ENCODE data around the gene EXOC7. TPM values are rescaled to one million over a fixed set of nuclear protein-coding genes. Genes with fewer than 3 reads are reported as not detected.
"Not testable (repeated sequence)": the region's sequence is repeated elsewhere in the genome, so short reads cannot be mapped to it uniquely, and the experiment has no call there.

EXOC7 gene
- total and polyA plus RNA-seq, 7 experiments from 2014 or later: 46.6 to 204 (median 121) TPM

- peak overlapping the region; percentile 82 to 97 (median 91) for H3K27ac Mint-ChIP-seq
- H3K36me3 Mint-ChIP-seq: peaks cover 15 to 39% (median 37%) of the 10 kb centered on the region in 5 donors
- peaks cover 17 to 86% (median 26%) of the 10 kb centered on the region in 3 experiments for H3K36me3 ChIP-seq (ENCODE audit: control insufficient read depth in 2 of 3, insufficient read depth in 3 of 3, low read length in 3 of 3)
- intact Hi-C loops (cut with micrococcal nuclease): no loop called here
- peak overlapping the region; percentile 52 for H3K27ac ChIP-seq (ENCODE audit: low read depth, low read length)
- CTCF ChIA-PET: interaction anchor here (0.5 to 3.0 kb wide), 6 partner anchors 13 to 294 kb away, joined by 3 to 19 read pairs (median 4); no protein-coding TSS in a partner anchor
- H3K27me3 ChIP-seq (ENCODE audit: control insufficient read depth in 2 of 2, insufficient read depth in 2 of 2, low read length in 2 of 2): no peaks in the 10 kb centered on the region
- ATAC-seq: peak; percentile 95
- H3K4me3 ChIP-seq (ENCODE audit: low read length): no peak overlapping the region
- no peaks in the 10 kb centered on the region for H3K27me3 Mint-ChIP-seq
- POLR2A ChIA-PET: interaction anchor here (0.5 to 2.3 kb wide), 10 partner anchors 7 to 355 kb away, joined by 3 to 9 read pairs (median 3); partner anchors contain the start of genes EXOC7 and MRPL38
- H3K9me3 ChIP-seq (ENCODE audit: control insufficient read depth in 2 of 3, low read length in 3 of 3): no peaks in the 10 kb centered on the region
- peak in 7 of 9 donors; percentile 28 to 76 (median 44) for DNase-seq
- no peaks in the 10 kb centered on the region for H3K4me1 ChIP-seq (ENCODE audit: control insufficient read depth in 2 of 2, insufficient read depth in 2 of 2, low read length in 2 of 2)
- H3K4me1 Mint-ChIP-seq: peaks cover 10 to 30% (median 17%) of the 10 kb centered on the region in 7 donors
- peak overlapping the region; percentile 12 to 77 (median 68) for H3K4me3 Mint-ChIP-seq
- H3K9me3 Mint-ChIP-seq: no peaks in the 10 kb centered on the region
These were observed 39.6 kb downstream of the EXOC7 start for GRCh38 chr17:76063875-76064546.

- H3K4me3 ChIP-seq (ENCODE audit: low read length); DNase-seq; H3K27ac ChIP-seq (ENCODE audit: low read depth, low read length); H3K4me1 ChIP-seq (ENCODE audit: control insufficient read depth in 2 of 2, insufficient read depth in 2 of 2, low read length in 2 of 2); H3K27me3 Mint-ChIP-seq; H3K4me3 Mint-ChIP-seq; ATAC-seq; H3K27me3 ChIP-seq (ENCODE audit: control insufficient read depth in 2 of 2, insufficient read depth in 2 of 2, low read length in 2 of 2); H3K9me3 ChIP-seq (ENCODE audit: control insufficient read depth in 2 of 3, low read length in 3 of 3); intact Hi-C loops (cut with micrococcal nuclease); H3K9me3 Mint-ChIP-seq: not testable (repeated sequence)
- Mint-ChIP-seq H3K36me3 (peaks cover 22 to 46% (median 42%) of the 10 kb centered on the region in 5 donors), H3K4me1 (peaks cover 0 to 15% (median 6%) of the 10 kb centered on the region in 7 donors), H3K27ac (peak overlapping the region in 3 of 9 donors; percentile 28 to 43 (median 36))
- H3K36me3 ChIP-seq (ENCODE audit: control insufficient read depth in 2 of 3, insufficient read depth in 3 of 3, low read length in 3 of 3): peaks cover 35 to 89% (median 43%) of the 10 kb centered on the region in 3 experiments
- CTCF ChIA-PET: interaction anchor here (0.7 to 2.4 kb wide), 3 partner anchors 42 to 339 kb away, joined by 4 to 9 read pairs (median 5); no protein-coding TSS in a partner anchor
- POLR2A ChIA-PET: interaction anchor here (1.4 kb wide), 1 partner anchor 17 kb away, joined by 3 read pairs; the partner anchor contains the start of gene GALR2
These were observed 45.3 kb downstream of the EXOC7 start for GRCh38 chr17:76058264-76058663.

- CTCF ChIA-PET: interaction anchor here (1.3 to 2.4 kb wide), 3 partner anchors 38 to 43 kb away, joined by 4 to 9 read pairs (median 5); no protein-coding TSS in a partner anchor
- intact Hi-C loops (cut with micrococcal nuclease): no loop called here
- Histone ChIP-seq H3K27me3 (ENCODE audit: control insufficient read depth in 2 of 2, insufficient read depth in 2 of 2, low read length in 2 of 2) (no peaks in the 10 kb centered on the region), H3K27ac (ENCODE audit: low read depth, low read length) (no peak overlapping the region), H3K4me3 (ENCODE audit: low read length) (no peak overlapping the region), H3K4me1 (ENCODE audit: control insufficient read depth in 2 of 2, insufficient read depth in 2 of 2, low read length in 2 of 2) (no peaks in the 10 kb centered on the region), H3K9me3 (ENCODE audit: control insufficient read depth in 2 of 3, low read length in 3 of 3) (no peaks in the 10 kb centered on the region), H3K36me3 (ENCODE audit: control insufficient read depth in 2 of 3, insufficient read depth in 3 of 3, low read length in 3 of 3) (peaks cover 35 to 89% (median 43%) of the 10 kb centered on the region in 3 experiments)
- H3K27ac Mint-ChIP-seq: peak overlapping the region in 2 of 9 donors; percentile 26 to 41
- DNase-seq (no peak), ATAC-seq (no peak)
- H3K9me3 Mint-ChIP-seq: no peaks in the 10 kb centered on the region
- POLR2A ChIA-PET: interaction anchor here (0.6 to 1.2 kb wide), 2 partner anchors 9 to 58 kb away, joined by 3 read pairs; no protein-coding TSS in a partner anchor
- peaks cover 0 to 15% (median 5%) of the 10 kb centered on the region in 7 donors for H3K4me1 Mint-ChIP-seq
- no peaks in the 10 kb centered on the region for H3K27me3 Mint-ChIP-seq
- H3K36me3 Mint-ChIP-seq: peaks cover 22 to 46% (median 43%) of the 10 kb centered on the region in 5 donors
- no peak overlapping the region for H3K4me3 Mint-ChIP-seq
These were observed 46.7 kb downstream of the EXOC7 start for GRCh38 chr17:76056882-76057281.

- Histone ChIP-seq H3K27me3 (ENCODE audit: control insufficient read depth in 2 of 2, insufficient read depth in 2 of 2, low read length in 2 of 2) (no peaks in the 10 kb centered on the region), H3K36me3 (ENCODE audit: control insufficient read depth in 2 of 3, insufficient read depth in 3 of 3, low read length in 3 of 3) (peaks cover 37 to 91% (median 37%) of the 10 kb centered on the region in 3 experiments), H3K27ac (ENCODE audit: low read depth, low read length) (no peak overlapping the region), H3K4me3 (ENCODE audit: low read length) (no peak overlapping the region), H3K9me3 (ENCODE audit: control insufficient read depth in 2 of 3, low read length in 3 of 3) (no peaks in the 10 kb centered on the region), H3K4me1 (ENCODE audit: control insufficient read depth in 2 of 2, insufficient read depth in 2 of 2, low read length in 2 of 2) (no peaks in the 10 kb centered on the region)
- intact Hi-C loops (cut with micrococcal nuclease): no loop called here
- ChIA-PET CTCF (interaction anchor here (0.6 to 1.1 kb wide), 3 partner anchors 9 to 54 kb away, joined by 3 read pairs; no protein-coding TSS in a partner anchor), POLR2A (interaction anchor here (0.7 to 1.1 kb wide), 2 partner anchors 9 to 24 kb away, joined by 3 to 5 read pairs; no protein-coding TSS in a partner anchor)
- peaks cover 25 to 54% (median 37%) of the 10 kb centered on the region in 5 donors for H3K36me3 Mint-ChIP-seq
- H3K4me1 Mint-ChIP-seq: peaks cover 9 to 31% (median 19%) of the 10 kb centered on the region in 7 donors
- ATAC-seq (no peak), DNase-seq (no peak)
- no peaks in the 10 kb centered on the region for H3K9me3 Mint-ChIP-seq
- no peaks in the 10 kb centered on the region for H3K27me3 Mint-ChIP-seq
- peak overlapping the region in 1 of 9 donors; percentile 13 for H3K27ac Mint-ChIP-seq
- no peak overlapping the region for H3K4me3 Mint-ChIP-seq
These were observed 49.5 kb downstream of the EXOC7 start for GRCh38 chr17:76054112-76054476.

GRCh38 chr17:76053246-76054111 is 50.1 kb downstream of the EXOC7 start:
- Mint-ChIP-seq H3K27me3 (no peaks in the 10 kb centered on the region), H3K36me3 (peaks cover 25 to 53% (median 32%) of the 10 kb centered on the region in 5 donors), H3K9me3 (no peaks in the 10 kb centered on the region), H3K27ac (peak overlapping the region in 4 of 9 donors; percentile 13 to 67 (median 32)), H3K4me1 (peaks cover 11 to 33% (median 25%) of the 10 kb centered on the region in 7 donors), H3K4me3 (no peak overlapping the region)
- DNase-seq (no peak), ATAC-seq (no peak)
- Histone ChIP-seq H3K36me3 (ENCODE audit: control insufficient read depth in 2 of 3, insufficient read depth in 3 of 3, low read length in 3 of 3) (peaks cover 31 to 91% (median 38%) of the 10 kb centered on the region in 3 experiments), H3K9me3 (ENCODE audit: control insufficient read depth in 2 of 3, low read length in 3 of 3) (no peaks in the 10 kb centered on the region), H3K4me1 (ENCODE audit: control insufficient read depth in 2 of 2, insufficient read depth in 2 of 2, low read length in 2 of 2) (no peaks in the 10 kb centered on the region), H3K27ac (ENCODE audit: low read depth, low read length) (no peak overlapping the region), H3K27me3 (ENCODE audit: control insufficient read depth in 2 of 2, insufficient read depth in 2 of 2, low read length in 2 of 2) (no peaks in the 10 kb centered on the region), H3K4me3 (ENCODE audit: low read length) (no peak overlapping the region)
- POLR2A ChIA-PET: interaction anchor here (0.9 to 1.1 kb wide), 2 partner anchors 12 to 23 kb away, joined by 3 read pairs; no protein-coding TSS in a partner anchor
- intact Hi-C loops (cut with micrococcal nuclease): no loop called here
- CTCF ChIA-PET: interaction anchor here (0.6 to 1.1 kb wide), 4 partner anchors 9 to 69 kb away, joined by 3 read pairs; no protein-coding TSS in a partner anchor

GRCh38 chr17:76051561-76051960 is 52.0 kb downstream of the EXOC7 start:
- Mint-ChIP-seq H3K27ac (peak overlapping the region in 2 of 9 donors; percentile 73 to 86), H3K27me3 (no peaks in the 10 kb centered on the region), H3K9me3 (no peaks in the 10 kb centered on the region), H3K4me3 (no peak overlapping the region), H3K36me3 (peaks cover 22 to 50% (median 27%) of the 10 kb centered on the region in 5 donors), H3K4me1 (peaks cover 11 to 39% (median 32%) of the 10 kb centered on the region in 7 donors)
- no peaks in the 10 kb centered on the region for H3K9me3 ChIP-seq (ENCODE audit: control insufficient read depth in 2 of 3, low read length in 3 of 3)
- peaks cover 15 to 89% (median 26%) of the 10 kb centered on the region in 3 experiments for H3K36me3 ChIP-seq (ENCODE audit: control insufficient read depth in 2 of 3, insufficient read depth in 3 of 3, low read length in 3 of 3)
- no peak overlapping the region for H3K4me3 ChIP-seq (ENCODE audit: low read length)
- ChIA-PET CTCF (interaction anchor here (0.8 to 1.7 kb wide), 2 partner anchors 13 to 38 kb away, joined by 3 to 5 read pairs; no protein-coding TSS in a partner anchor), POLR2A (interaction anchor here (1.0 kb wide), 1 partner anchor 52 kb away, joined by 3 read pairs; the partner anchor contains the start of gene EXOC7)
- H3K27ac ChIP-seq (ENCODE audit: low read depth, low read length): no peak overlapping the region
- intact Hi-C loops (cut with micrococcal nuclease): no loop called here
- H3K4me1 ChIP-seq (ENCODE audit: control insufficient read depth in 2 of 2, insufficient read depth in 2 of 2, low read length in 2 of 2): no peaks in the 10 kb centered on the region
- H3K27me3 ChIP-seq (ENCODE audit: control insufficient read depth in 2 of 2, insufficient read depth in 2 of 2, low read length in 2 of 2): no peaks in the 10 kb centered on the region
- no peak for DNase-seq
- no peak for ATAC-seq

Data from naive thymus-derived CD4-positive, alpha-beta T cell (primary cell).